Effector memory CD4-positive, alpha-beta T cell (primary cell): ENCODE measurements around the gene GRM1.

ENCODE experiments used
- DNase-seq, 3 donors: peaks; one replicate each; pipeline ENCODE4 v3.0.0-alpha.2; 2020
- H3K27ac ChIP-seq: 2 replicates; pipeline ENCODE4 v1.7.0; 2013; ENCODE audit warnings: mild to moderate bottlenecking, low read length, moderate library complexity; ENCODE audit not compliant: insufficient read depth, poor library complexity, severe bottlenecking
- H3K27me3 ChIP-seq: replicated peaks from 2 replicates; pipeline ENCODE4 v1.7.0; 2013; ENCODE audit warnings: mild to moderate bottlenecking, low read length; ENCODE audit not compliant: insufficient read depth, control insufficient read depth, poor library complexity, severe bottlenecking
- H3K36me3 ChIP-seq: 2 replicates; pipeline ENCODE4 v1.7.0; 2013; ENCODE audit warnings: mild to moderate bottlenecking, low read length, moderate library complexity; ENCODE audit not compliant: control insufficient read depth, insufficient read depth
- H3K4me1 ChIP-seq: 2 replicates; pipeline ENCODE4 v1.7.0; 2013; ENCODE audit warnings: low read length, mild to moderate bottlenecking; ENCODE audit not compliant: control insufficient read depth, insufficient read depth, poor library complexity, severe bottlenecking
- H3K4me3 ChIP-seq: 2 replicates; pipeline ENCODE4 v1.7.0; 2013; ENCODE audit warnings: low read length, low read depth, mild to moderate bottlenecking; ENCODE audit not compliant: insufficient read depth, poor library complexity, severe bottlenecking
- H3K9me3 ChIP-seq: 2 replicates; pipeline ENCODE4 v1.7.0; 2013; ENCODE audit warnings: mild to moderate bottlenecking, low read length, moderate library complexity; ENCODE audit not compliant: control insufficient read depth

The GRM1 gene

GRCh38 chr6:146183831-146184230 lies 155.0 kb downstream of the GRM1 start:
- H3K4me1 ChIP-seq = no peaks in the 10 kb centered on the region
- H3K4me3 ChIP-seq = no peak overlapping the region
- H3K9me3 ChIP-seq = no peaks in the 10 kb centered on the region
- no peak overlapping the region for H3K27ac ChIP-seq
- H3K27me3 ChIP-seq = no peaks in the 10 kb centered on the region
- no peaks in the 10 kb centered on the region for H3K36me3 ChIP-seq
- DNase-seq = no peak

- H3K9me3 ChIP-seq = no peaks in the 10 kb centered on the region
- H3K27me3 ChIP-seq = no peaks in the 10 kb centered on the region
- no peak overlapping the region for H3K4me3 ChIP-seq
- DNase-seq = no peak
- H3K4me1 ChIP-seq = no peaks in the 10 kb centered on the region
- H3K27ac ChIP-seq = no peak overlapping the region
- H3K36me3 ChIP-seq = no peaks in the 10 kb centered on the region
Measured at GRCh38 chr6:146184701-146185100, 155.8 kb downstream of the GRM1 start.

GRCh38 chr6:146189131-146189530 lies 160.3 kb downstream of the GRM1 start:
- H3K4me1 ChIP-seq = no peaks in the 10 kb centered on the region
- H3K27ac ChIP-seq = no peak overlapping the region
- DNase-seq = no peak
- no peaks in the 10 kb centered on the region for H3K9me3 ChIP-seq
- no peaks in the 10 kb centered on the region for H3K27me3 ChIP-seq
- H3K36me3 ChIP-seq = no peaks in the 10 kb centered on the region
- no peak overlapping the region for H3K4me3 ChIP-seq

- Histone ChIP-seq H3K36me3 (no peaks in the 10 kb centered on the region), H3K9me3 (no peaks in the 10 kb centered on the region), H3K4me3 (no peak overlapping the region), H3K27ac (no peak overlapping the region), H3K27me3 (no peaks in the 10 kb centered on the region), H3K4me1 (no peaks in the 10 kb centered on the region)
- DNase-seq = no peak
Measured at GRCh38 chr6:146190581-146190980, 161.7 kb downstream of the GRM1 start.

- Histone ChIP-seq H3K4me1 (no peaks in the 10 kb centered on the region), H3K36me3 (no peaks in the 10 kb centered on the region), H3K9me3 (no peaks in the 10 kb centered on the region), H3K27ac (no peak overlapping the region), H3K27me3 (no peaks in the 10 kb centered on the region), H3K4me3 (no peak overlapping the region)
- DNase-seq = no peak
Measured at GRCh38 chr6:146191166-146191565, 162.3 kb downstream of the GRM1 start.

- H3K9me3 ChIP-seq = no peaks in the 10 kb centered on the region
- no peaks in the 10 kb centered on the region for H3K4me1 ChIP-seq
- no peak for DNase-seq
- H3K36me3 ChIP-seq = no peaks in the 10 kb centered on the region
- no peak overlapping the region for H3K4me3 ChIP-seq
- no peaks in the 10 kb centered on the region for H3K27me3 ChIP-seq
- H3K27ac ChIP-seq = no peak overlapping the region
Measured at GRCh38 chr6:146191612-146192011, 162.8 kb downstream of the GRM1 start.

- DNase-seq = no peak
- Histone ChIP-seq H3K36me3 (no peaks in the 10 kb centered on the region), H3K4me1 (no peaks in the 10 kb centered on the region), H3K27ac (no peak overlapping the region), H3K27me3 (no peaks in the 10 kb centered on the region), H3K9me3 (no peaks in the 10 kb centered on the region), H3K4me3 (no peak overlapping the region)
Measured at GRCh38 chr6:146194434-146194833, 165.6 kb downstream of the GRM1 start.

- Histone ChIP-seq H3K36me3 (no peaks in the 10 kb centered on the region), H3K27me3 (no peaks in the 10 kb centered on the region), H3K9me3 (no peaks in the 10 kb centered on the region), H3K27ac (no peak overlapping the region), H3K4me3 (no peak overlapping the region), H3K4me1 (no peaks in the 10 kb centered on the region)
- no peak for DNase-seq
Measured at GRCh38 chr6:146200176-146200575, 171.3 kb downstream of the GRM1 start.

- no peaks in the 10 kb centered on the region for H3K27me3 ChIP-seq
- no peak overlapping the region for H3K27ac ChIP-seq
- no peaks in the 10 kb centered on the region for H3K36me3 ChIP-seq
- no peak overlapping the region for H3K4me3 ChIP-seq
- no peaks in the 10 kb centered on the region for H3K9me3 ChIP-seq
- no peaks in the 10 kb centered on the region for H3K4me1 ChIP-seq
- no peak for DNase-seq
Measured at GRCh38 chr6:146202570-146202969, 173.7 kb downstream of the GRM1 start.

GRCh38 chr6:146209942-146210341 lies 181.1 kb downstream of the GRM1 start:
- no peaks in the 10 kb centered on the region for H3K4me1 ChIP-seq
- H3K27ac ChIP-seq = no peak overlapping the region
- no peaks in the 10 kb centered on the region for H3K36me3 ChIP-seq

More at GRCh38 chr6:146209942-146210341, 181.1 kb downstream of the GRM1 start:
- DNase-seq = no peak
- Histone ChIP-seq H3K27me3 (no peaks in the 10 kb centered on the region), H3K9me3 (no peaks in the 10 kb centered on the region), H3K4me3 (no peak overlapping the region)
